Kidney (tissue), 14 donors: ENCODE measurements around the gene C2orf81. TPM values are rescaled to one million over a fixed set of nuclear protein-coding genes. Genes with fewer than 3 reads are reported as not detected.

Source experiments
- DNase-seq, 5 donors: peaks; one replicate each; pipeline ENCODE4 v3.0.0-alpha.2; 2013 to 2020
- FAIRE-seq: peaks from 2 replicates; lab custom pipeline; 2012; peaks lifted over from hg19 to GRCh38; lab: Jason Lieb, UNC
- H3K27ac ChIP-seq, 2 donors: one replicate each; pipeline ENCODE4 v1.7.0; 2013; ENCODE audit warnings: low read depth in 2 of 2, low read length in 2 of 2, inconsistent platforms in 1 of 2
- H3K27me3 ChIP-seq: one replicate; pipeline ENCODE4 v1.7.1; 2013; ENCODE audit warnings: low read length, inconsistent platforms; ENCODE audit not compliant: control insufficient read depth, insufficient read depth
- H3K36me3 ChIP-seq, 3 donors: one replicate each; pipeline versions ENCODE4 v1.7.0 to v1.7.1; 2013; ENCODE audit warnings: low read length in 3 of 3, control low read depth in 1 of 3, inconsistent platforms in 1 of 3; ENCODE audit not compliant: insufficient read depth in 3 of 3, control insufficient read depth in 2 of 3
- H3K4me1 ChIP-seq, 3 donors: one replicate each; pipeline versions ENCODE4 v1.7.0 to v1.7.1; 2013; ENCODE audit warnings: low read length in 3 of 3, inconsistent platforms in 1 of 3, low read depth in 1 of 3; ENCODE audit not compliant: control insufficient read depth in 2 of 3, insufficient read depth in 2 of 3
- H3K4me3 ChIP-seq, 3 donors: one replicate each; pipeline versions ENCODE4 v1.7.0 to v1.8.1; 2013; ENCODE audit warnings: low read length in 3 of 3, control low read depth in 1 of 3, inconsistent platforms in 1 of 3
- H3K9ac ChIP-seq, 3 donors: one replicate each; pipeline versions ENCODE4 v1.7.0 to v1.7.1; 2013; ENCODE audit warnings: low read length in 3 of 3, control low read depth in 1 of 3, inconsistent platforms in 1 of 3
- H3K9me3 ChIP-seq, 3 donors: one replicate each; pipeline versions ENCODE4 v1.7.0 to v1.7.1; 2013; ENCODE audit warnings: low read length in 3 of 3, control low read depth in 1 of 3, inconsistent platforms in 1 of 3; ENCODE audit not compliant: control insufficient read depth in 2 of 3, insufficient read depth in 1 of 3
- intact Hi-C: fragments of 100-400 bp; cut with DNase I; formaldehyde crosslinking; loops from one replicate; pipeline ENCODE4 v1.11.1; 2022
- polyA plus RNA-seq: library from polyadenylated mRNA; stranded (reverse); fragments of 350-450 nt; fragmentation: Illumina TruSeq; extraction: RNeasy Lipid Tissue Mini Kit (QIAGEN cat#74804); gene quantifications from one replicate; pipeline ENCODE4 v1.2.3, GENCODE V29; 2014; ENCODE audit warnings: low read depth, low replicate concordance; ENCODE audit not compliant: insufficient read depth
- total RNA-seq: library from RNA; stranded (reverse); fragmentation: NEBNext Ultra II Directional; extraction: Animal tissue kit (Norgen Biotek cat#: 25700); gene quantifications from one replicate; pipeline ENCODE4 v1.2.1, GENCODE V29; 2021
- TF ChIP-seq, protein P1 (sequence below): IDR thresholded peaks from 3 replicates; pipeline ENCODE4 v1.5.1; 2012; ENCODE audit warnings: mild to moderate bottlenecking, moderate library complexity, borderline replicate concordance; ENCODE audit not compliant: insufficient read depth; ENCODE audit errors: extremely low read depth
- donor health status: control.
- donor health status: control.
- donor health status: control.
- donor health status: control.
- donor health status: control.
- donor health status: DM: yes; HTN: yes; CAD: no.
- donor health status: Normal renal cell carcinoma (clear cell type).

Gene C2orf81
- total and polyA plus RNA-seq, 2 donors from 2014 or later: 8.8 to 11.6 TPM

DNA sequence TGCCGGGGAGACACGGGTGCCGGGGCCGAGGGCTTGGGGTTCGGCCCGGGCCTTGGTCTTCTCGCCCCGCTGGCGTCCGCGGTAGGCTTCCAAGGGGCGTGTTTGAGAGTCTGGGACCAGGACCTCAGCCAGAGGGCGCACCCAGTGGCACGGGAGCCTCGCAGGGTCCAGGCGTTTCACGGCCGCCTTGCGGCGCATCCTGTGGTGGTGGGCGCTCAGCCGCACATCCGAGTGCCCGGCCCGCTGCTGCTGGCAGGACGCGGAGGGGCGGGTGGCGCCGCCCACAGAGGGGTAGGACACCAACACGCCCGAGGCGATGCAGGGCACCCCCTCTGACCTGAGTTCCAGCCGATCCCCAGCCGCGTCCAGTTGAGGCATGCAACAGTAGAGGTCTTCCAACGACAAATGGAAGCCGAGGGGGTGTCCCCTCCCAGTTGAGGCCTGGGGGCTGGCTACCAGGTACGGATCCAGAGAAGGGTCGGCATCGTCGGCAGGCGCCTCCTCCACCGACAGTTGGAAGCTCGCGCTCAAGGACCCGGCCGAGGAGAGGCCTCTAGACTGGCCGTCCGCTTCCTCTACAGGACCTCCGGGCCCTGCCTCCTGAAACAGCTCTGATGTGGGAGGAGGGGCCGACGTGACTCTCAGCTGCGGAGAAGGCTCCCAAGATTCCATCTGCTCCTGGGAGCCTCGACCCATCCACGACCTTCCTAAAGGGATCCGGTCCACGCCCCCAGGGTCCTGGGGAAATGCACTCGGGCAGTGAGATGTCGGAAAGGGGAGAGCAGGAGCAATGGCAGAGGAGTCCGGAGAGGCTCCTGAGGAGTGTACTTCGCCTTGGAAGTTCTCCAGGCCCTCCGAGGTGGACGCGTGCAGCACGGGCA is 6.3 kb downstream of the C2orf81 start:
- H3K9ac ChIP-seq: peak overlapping the region; percentile 18 to 65 (median 45)
- intact Hi-C loops: no loop called here
- FAIRE-seq (no peak), DNase-seq (peak; percentile 72 to 85 (median 80))
- H3K4me3 ChIP-seq: peak overlapping the region; percentile 7 to 71 (median 59)
- no peaks in the 10 kb centered on the region for H3K9me3 ChIP-seq
- no peaks in the 10 kb centered on the region for H3K36me3 ChIP-seq
- H3K27ac ChIP-seq: no peak overlapping the region
- TF ChIP-seq, protein P1, sequence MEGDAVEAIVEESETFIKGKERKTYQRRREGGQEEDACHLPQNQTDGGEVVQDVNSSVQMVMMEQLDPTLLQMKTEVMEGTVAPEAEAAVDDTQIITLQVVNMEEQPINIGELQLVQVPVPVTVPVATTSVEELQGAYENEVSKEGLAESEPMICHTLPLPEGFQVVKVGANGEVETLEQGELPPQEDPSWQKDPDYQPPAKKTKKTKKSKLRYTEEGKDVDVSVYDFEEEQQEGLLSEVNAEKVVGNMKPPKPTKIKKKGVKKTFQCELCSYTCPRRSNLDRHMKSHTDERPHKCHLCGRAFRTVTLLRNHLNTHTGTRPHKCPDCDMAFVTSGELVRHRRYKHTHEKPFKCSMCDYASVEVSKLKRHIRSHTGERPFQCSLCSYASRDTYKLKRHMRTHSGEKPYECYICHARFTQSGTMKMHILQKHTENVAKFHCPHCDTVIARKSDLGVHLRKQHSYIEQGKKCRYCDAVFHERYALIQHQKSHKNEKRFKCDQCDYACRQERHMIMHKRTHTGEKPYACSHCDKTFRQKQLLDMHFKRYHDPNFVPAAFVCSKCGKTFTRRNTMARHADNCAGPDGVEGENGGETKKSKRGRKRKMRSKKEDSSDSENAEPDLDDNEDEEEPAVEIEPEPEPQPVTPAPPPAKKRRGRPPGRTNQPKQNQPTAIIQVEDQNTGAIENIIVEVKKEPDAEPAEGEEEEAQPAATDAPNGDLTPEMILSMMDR: peak; percentile 12
- H3K4me1 ChIP-seq: peaks cover 0 to 16% (median 4%) of the 10 kb centered on the region in 3 donors
- no peaks in the 10 kb centered on the region for H3K27me3 ChIP-seq

GRCh38 chr2:74414441-74414840 is 7.0 kb downstream of the C2orf81 start:
- FAIRE-seq (no peak), DNase-seq (peak in 3 of 5 donors; percentile 34 to 76 (median 68))
- intact Hi-C loops: no loop called here
- TF ChIP-seq, protein P1: no peak
- H3K36me3 ChIP-seq: no peaks in the 10 kb centered on the region
- H3K9me3 ChIP-seq: no peaks in the 10 kb centered on the region
- H3K4me1 ChIP-seq: peaks cover 0 to 16% (median 4%) of the 10 kb centered on the region in 3 donors
- H3K27ac ChIP-seq: no peak overlapping the region
- peak overlapping the region in 2 of 3 donors; percentile 45 to 65 for H3K9ac ChIP-seq
- peak overlapping the region; percentile 28 to 71 (median 59) for H3K4me3 ChIP-seq
- H3K27me3 ChIP-seq: no peaks in the 10 kb centered on the region

DNA sequence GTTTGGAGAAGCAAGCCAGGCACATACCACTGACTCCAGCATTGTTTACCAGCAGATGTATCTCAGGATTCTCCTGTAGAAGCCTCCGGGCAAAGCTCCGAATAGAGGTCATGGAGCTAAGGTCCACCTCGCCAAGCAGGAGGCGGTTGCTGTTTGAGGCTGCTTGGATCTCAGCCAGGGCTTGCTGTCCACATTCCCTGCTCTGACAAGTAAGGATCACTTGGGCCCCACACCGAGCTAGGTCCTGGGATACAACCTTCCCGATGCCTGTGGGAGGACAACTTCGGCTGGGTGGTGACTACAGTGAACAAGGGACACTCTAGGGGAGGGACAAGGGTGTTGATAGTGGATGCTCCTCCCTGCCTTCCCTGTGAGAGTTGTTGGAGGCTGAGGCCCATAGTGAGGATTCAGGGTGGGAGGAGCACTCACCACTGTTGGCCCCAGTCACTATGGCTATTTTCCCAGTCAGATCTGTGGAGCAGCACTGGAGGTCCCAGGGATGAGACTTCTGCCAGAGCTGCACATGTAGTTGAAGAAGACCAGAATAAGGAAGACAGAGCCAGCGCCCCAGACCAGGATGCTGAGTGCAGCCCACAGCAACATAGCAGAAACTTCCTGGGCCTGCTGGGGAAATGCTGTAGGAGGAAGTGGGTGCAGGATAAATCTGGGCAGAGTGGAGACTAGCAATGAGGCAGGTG is 8.3 kb downstream of the C2orf81 start:
- Histone ChIP-seq H3K9me3 (no peaks in the 10 kb centered on the region), H3K27me3 (no peaks in the 10 kb centered on the region), H3K27ac (no peak overlapping the region), H3K4me3 (no peak overlapping the region), H3K9ac (no peak overlapping the region), H3K36me3 (no peaks in the 10 kb centered on the region), H3K4me1 (peaks cover 0 to 16% (median 4%) of the 10 kb centered on the region in 3 donors)
- no peak for FAIRE-seq
- TF ChIP-seq, protein P1: no peak
- DNase-seq: peak in 1 of 5 donors; percentile 45
- intact Hi-C loops: no loop called here
